Heart left ventricle (tissue), 16 donors: ENCODE results near the gene FBLN2. TPM values are rescaled to one million over a fixed set of nuclear protein-coding genes. Genes with fewer than 3 reads are reported as not detected.

Experiments
- ATAC-seq, 4 donors: fragments of 200-7000 bp; cut with Tn5 transposase; one replicate each; pipeline ENCODE4 v1.9.1; 2020 to 2022; ENCODE audit warnings: moderate library complexity in 4 of 4, mild to moderate bottlenecking in 3 of 4, moderate number of reproducible peaks in 1 of 4
- DNase-seq, 5 donors: peaks; one replicate each; pipeline ENCODE4 v3.0.0-alpha.2; 2020
- H3K27ac ChIP-seq, 12 donors: fragments of 200-600 bp; sonication (generic) in 4 of 12; one replicate each; pipeline versions ENCODE4 v1.5.0 to v1.8.0; 2016 to 2022; ENCODE audit warnings: mild to moderate bottlenecking in 2 of 12
- H3K27me3 ChIP-seq, 9 donors: fragments of 200-600 bp; sonication (generic) in 2 of 9; one replicate each; pipeline versions ENCODE4 v1.5.1 to v1.8.0; 2016 to 2022; ENCODE audit warnings: mild to moderate bottlenecking in 3 of 9
- H3K36me3 ChIP-seq, 9 donors: fragments of 200-600 bp; sonication (generic) in 2 of 9; one replicate each; pipeline versions ENCODE4 v1.5.0 to v1.8.0; 2018 to 2022; ENCODE audit warnings: mild to moderate bottlenecking in 2 of 9
- H3K4me1 ChIP-seq, 12 donors: fragments of 200-600 bp; sonication (generic) in 4 of 12; one replicate each; pipeline versions ENCODE4 v1.5.0 to v1.8.0; 2016 to 2022; ENCODE audit warnings: mild to moderate bottlenecking in 3 of 12
- H3K4me3 ChIP-seq, 12 donors: fragments of 200-600 bp; sonication (generic) in 4 of 12; one replicate each; pipeline versions ENCODE4 v1.5.0 to v1.8.0; 2017 to 2022; ENCODE audit warnings: mild to moderate bottlenecking in 9 of 12, moderate library complexity in 4 of 12
- H3K9me3 ChIP-seq, 12 donors: fragments of 200-600 bp; sonication (generic) in 4 of 12; one replicate each; pipeline versions ENCODE4 v1.5.0 to v1.8.0; 2016 to 2022; ENCODE audit warnings: mild to moderate bottlenecking in 1 of 12
- POLR2A ChIP-seq, 2 donors: fragments of 450-650 bp; IDR thresholded peaks; one replicate each; pipeline ENCODE4 v1.6.1; 2017; ENCODE audit warnings: antibody characterized with exemption in 2 of 2, mild to moderate bottlenecking in 2 of 2, moderate library complexity in 2 of 2
- WGBS, 4 donors: extraction: QIAGEN DNeasy Blood & Tissue Kit in 2 of 4; methylation state at CpG; one replicate each; pipeline versions ENCODE4 v1.1.5 to v1.1.7; 2013 to 2018; 5-methylcytosine and 5-hydroxymethylcytosine counted together
- intact Hi-C, 10 donors: fragments of 100-400 bp; cut with DNase I; formaldehyde crosslinking; loops; one replicate each; pipeline versions ENCODE4 v1.11.1 to v1.14.2; 2022
- polyA plus RNA-seq, 2 donors: library from polyadenylated mRNA; stranded (reverse); fragments of 200-250 nt; gene quantifications; one replicate each; pipeline ENCODE4 v1.2.3, GENCODE V29; 2013
- total RNA-seq, 9 donors: library from RNA; depleted of rRNA in 2 of 9; stranded (reverse); fragments of >200 nt in 2 of 9; fragmentation: NEBNext Ultra II Directional in 3 of 9; extraction: Animal tissue kit (Norgen Biotek cat#: 25700) in 3 of 9; gene quantifications; one replicate each; pipeline versions ENCODE4 v1.1.0 to v1.2.4, GENCODE V29; 2016 to 2023
- TF ChIP-seq, protein P1 (sequence below), 12 donors: fragments of 200-600 bp; sonication (generic) in 4 of 12; IDR thresholded peaks; one replicate each; pipeline versions ENCODE4 v1.5.0 to v1.8.0; 2018 to 2022; ENCODE audit warnings: antibody characterized with exemption in 12 of 12, mild to moderate bottlenecking in 5 of 12
- donor health status: ischemic (EF 13 %, LVEDD 7.1; RV severe dilation, severe dysfunction).
- donor health status: healthy with polysubstance abuse.
- donor health status: DM: no; HTN: yes; CAD: no.
- donor health status: DM: no; HTN: no; CAD: no.
- donor health status: ischemic (EF 25% LVEDD 6.9; RV normal size, moderate dysfunction).
- donor health status: ischemic (EF 25% LVEDD 5.7; RV mildly dilated, moderate dysfunction).
- donor health status: healthy.
- donor health status: DM: yes; HTN: yes; CAD: no.
- donor health status: ischemic (EF 35%, LVEDD 5.7; RV mildly dilated, moderate dysfunction).
- donor health status: nonischemic (EF 11% LVEDD 7.7; RV severe dilation, severe dysfunction).
- donor health status: DM: yes; HTN: yes; CAD: no.
- donor health status: PGD.
- donor health status: ischemic (EF 29% LVEDD 5.4; RV normal size, mild dysfunction).
- donor health status: nonischemic (EF 23%, LVEDD 6.1; RV moderate dilation, normal function).

The FBLN2 gene
- total and polyA plus RNA-seq, 11 donors: 16.5 to 118 (median 42.7) TPM

DNA sequence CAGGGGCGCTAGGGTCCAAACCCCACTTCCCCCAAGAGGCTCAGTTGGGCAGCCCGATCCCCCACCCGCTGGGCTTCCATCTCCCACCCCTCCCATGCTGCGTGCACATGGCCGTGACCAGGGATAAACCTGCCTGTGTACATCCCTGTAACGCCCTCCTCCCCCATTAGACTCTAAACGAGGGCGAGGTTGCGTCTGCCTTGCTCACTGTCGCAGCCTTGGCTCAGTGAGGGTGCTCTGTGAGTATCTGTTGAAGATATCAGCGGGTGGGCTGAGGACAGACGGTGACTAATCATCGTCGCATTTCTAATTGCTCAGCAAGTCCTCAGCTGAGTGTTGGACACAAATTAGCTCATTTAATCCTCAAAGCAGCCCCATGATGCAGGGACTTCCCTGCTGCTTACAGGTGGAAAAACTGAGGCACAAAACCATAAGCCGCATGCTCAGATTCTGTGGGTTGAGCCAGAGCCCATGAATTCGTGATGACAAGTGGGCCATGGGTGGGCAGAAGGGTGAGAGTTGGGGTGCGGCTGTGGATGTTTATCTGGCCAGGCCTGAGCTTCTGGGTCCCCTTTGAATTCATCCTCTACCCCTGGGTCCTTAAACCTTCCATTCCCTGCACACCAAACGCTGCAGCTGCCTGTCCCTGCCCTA lies 26.0 kb downstream of the FBLN2 start:
- DNase-seq: peak in 2 of 5 donors; percentile 50 to 51
- no peaks in the 10 kb centered on the region for H3K9me3 ChIP-seq
- no peaks in the 10 kb centered on the region for H3K27me3 ChIP-seq
- H3K27ac ChIP-seq: peak overlapping the region in 5 of 12 donors; percentile 8 to 49 (median 22)
- TF ChIP-seq POLR2A (IDR thresholded peaks at IDR 0.05): no peak
- TF ChIP-seq, protein P1, sequence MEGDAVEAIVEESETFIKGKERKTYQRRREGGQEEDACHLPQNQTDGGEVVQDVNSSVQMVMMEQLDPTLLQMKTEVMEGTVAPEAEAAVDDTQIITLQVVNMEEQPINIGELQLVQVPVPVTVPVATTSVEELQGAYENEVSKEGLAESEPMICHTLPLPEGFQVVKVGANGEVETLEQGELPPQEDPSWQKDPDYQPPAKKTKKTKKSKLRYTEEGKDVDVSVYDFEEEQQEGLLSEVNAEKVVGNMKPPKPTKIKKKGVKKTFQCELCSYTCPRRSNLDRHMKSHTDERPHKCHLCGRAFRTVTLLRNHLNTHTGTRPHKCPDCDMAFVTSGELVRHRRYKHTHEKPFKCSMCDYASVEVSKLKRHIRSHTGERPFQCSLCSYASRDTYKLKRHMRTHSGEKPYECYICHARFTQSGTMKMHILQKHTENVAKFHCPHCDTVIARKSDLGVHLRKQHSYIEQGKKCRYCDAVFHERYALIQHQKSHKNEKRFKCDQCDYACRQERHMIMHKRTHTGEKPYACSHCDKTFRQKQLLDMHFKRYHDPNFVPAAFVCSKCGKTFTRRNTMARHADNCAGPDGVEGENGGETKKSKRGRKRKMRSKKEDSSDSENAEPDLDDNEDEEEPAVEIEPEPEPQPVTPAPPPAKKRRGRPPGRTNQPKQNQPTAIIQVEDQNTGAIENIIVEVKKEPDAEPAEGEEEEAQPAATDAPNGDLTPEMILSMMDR (IDR thresholded peaks at IDR 0.05): no peak
- WGBS, 4 donors: 70 to 75% (median 73%) methylated on average over 17 to 18 of the region's 18 CpGs
- H3K4me1 ChIP-seq: peaks cover 0 to 30% (median 13%) of the 10 kb centered on the region in 12 donors
- ATAC-seq: peak in 2 of 4 donors; percentile 38 to 72
- no peak overlapping the region for H3K4me3 ChIP-seq
- intact Hi-C loops: no loop called here
- peaks cover 0 to 9% (median 0%) of the 10 kb centered on the region in 9 donors for H3K36me3 ChIP-seq

DNA sequence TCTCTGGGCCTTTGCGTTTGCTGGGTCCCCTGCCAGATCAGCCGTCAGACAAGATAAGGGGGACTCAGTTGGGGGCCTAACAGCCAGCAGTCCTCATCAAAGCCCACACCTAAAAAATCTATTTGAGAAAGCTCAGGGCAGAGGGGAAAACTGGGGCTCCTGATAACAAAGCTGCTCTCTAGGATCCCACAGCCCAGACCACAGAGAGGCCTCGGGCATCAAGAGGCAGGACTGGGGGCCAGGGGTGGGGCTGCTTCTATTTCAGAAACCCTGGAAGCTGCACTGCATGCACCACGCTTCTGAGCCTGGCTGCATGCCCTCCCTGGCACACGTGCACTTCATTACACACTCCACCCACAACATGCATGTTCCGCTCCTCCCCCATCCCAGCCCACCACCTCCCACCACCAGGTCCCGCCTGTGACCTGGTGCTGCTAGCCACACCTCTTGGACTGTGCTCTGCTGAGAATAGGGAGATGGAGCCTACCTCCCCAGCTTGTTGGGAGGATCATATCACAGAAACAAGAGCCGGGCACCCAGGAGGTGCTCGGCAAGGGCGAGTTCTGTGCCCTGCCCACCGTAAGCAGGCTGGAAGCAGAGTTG lies 26.6 kb downstream of the FBLN2 start:
- Histone ChIP-seq H3K27me3 (no peaks in the 10 kb centered on the region), H3K4me3 (no peak overlapping the region), H3K9me3 (no peaks in the 10 kb centered on the region), H3K27ac (peak overlapping the region in 3 of 12 donors; percentile 22 to 49 (median 31)), H3K4me1 (peaks cover 0 to 30% (median 13%) of the 10 kb centered on the region in 12 donors), H3K36me3 (peaks cover 0 to 9% (median 0%) of the 10 kb centered on the region in 9 donors)
- intact Hi-C loops: no loop called here
- no peak for TF ChIP-seq POLR2A (IDR thresholded peaks at IDR 0.05)
- TF ChIP-seq, protein P1 (IDR thresholded peaks at IDR 0.05): no peak
- DNase-seq (peak in 3 of 5 donors; percentile 47 to 68 (median 62)), ATAC-seq (peak; percentile 26 to 73 (median 64))
- WGBS, 4 donors: 41 to 53% (median 46%) methylated on average over 11 of the region's 11 CpGs

DNA sequence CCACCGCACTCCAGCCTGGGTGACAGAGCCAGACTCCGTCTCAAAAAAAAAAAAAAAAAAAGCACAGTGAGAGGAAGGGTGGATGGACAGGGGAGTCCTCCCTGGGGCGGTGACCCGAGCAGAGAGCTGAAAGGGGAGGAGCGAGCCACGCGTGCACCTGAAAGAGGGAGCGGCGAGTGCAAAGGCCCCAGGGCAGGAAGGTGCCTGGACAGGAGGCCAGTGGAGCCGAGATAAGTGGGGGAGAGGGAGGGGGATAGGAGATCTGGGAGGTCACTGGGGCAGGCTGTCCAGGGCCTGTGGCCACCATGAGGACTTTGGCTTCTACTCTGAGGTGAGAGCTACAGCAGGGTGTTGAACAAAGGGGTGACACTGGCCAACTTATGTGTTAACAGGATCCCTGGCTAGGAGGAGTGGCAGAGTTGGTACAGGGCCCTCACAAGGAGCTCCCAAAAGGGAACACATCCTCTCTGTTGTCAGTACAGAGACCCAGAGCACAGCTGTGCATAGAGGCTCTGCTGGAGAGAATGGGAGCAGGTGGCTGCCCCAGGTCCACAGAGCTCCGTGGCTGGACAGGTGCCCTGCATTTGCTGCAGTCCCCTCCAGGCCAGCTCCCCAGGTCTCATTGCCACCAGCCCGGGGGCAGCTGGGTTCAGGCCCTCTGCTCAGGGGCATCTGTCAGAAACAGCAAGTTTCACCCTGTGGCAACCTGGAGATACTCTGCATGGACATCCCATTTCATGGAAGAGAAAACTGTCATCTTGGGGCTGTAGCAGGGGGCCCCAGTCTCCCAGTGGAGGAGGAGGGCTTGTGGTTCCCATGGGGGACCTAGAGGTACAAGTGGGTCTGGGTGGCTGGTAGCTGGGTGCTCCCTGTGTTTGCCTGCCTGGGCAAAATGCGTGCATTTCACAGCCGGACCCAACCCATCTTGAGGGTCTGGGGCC lies 28.5 kb downstream of the FBLN2 start:
- intact Hi-C loops: no loop called here
- Histone ChIP-seq H3K4me3 (no peak overlapping the region), H3K36me3 (peaks cover 0 to 3% (median 0%) of the 10 kb centered on the region in 9 donors), H3K4me1 (peaks cover 0 to 43% (median 12%) of the 10 kb centered on the region in 12 donors), H3K9me3 (no peaks in the 10 kb centered on the region), H3K27ac (no peak overlapping the region), H3K27me3 (no peaks in the 10 kb centered on the region)
- DNase-seq: peak in 2 of 5 donors; percentile 13 to 57
- ATAC-seq: no peak
- 90 to 96% (median 91%) methylated on average over 12 to 14 of the region's 14 CpGs for WGBS, 4 donors
- no peak for TF ChIP-seq POLR2A (IDR thresholded peaks at IDR 0.05)
- TF ChIP-seq, protein P1 (IDR thresholded peaks at IDR 0.05): no peak
